WTC11 (cell line): ENCODE measurements around the gene SHLD1. TPM values are rescaled to one million over a fixed set of nuclear protein-coding genes. Genes with fewer than 3 reads are reported as not detected.

Experiments used
- ATAC-seq: fragments of 200-7000 bp; cut with Tn5 transposase; 2 replicates; pipeline ENCODE4 v1.10.0; 2021; ENCODE audit warnings: mild to moderate bottlenecking, moderate library complexity
- CTCF ChIA-PET: fragments of 300-600 bp; sonication (Branson Sonifier 250); formaldehyde crosslinking; loops from one replicate; lab custom pipeline; 2021; ENCODE audit warnings: antibody characterized with exemption; lab: Charles Lee
- POLR2A ChIA-PET: fragments of 350-600 bp; sonication (Branson Sonifier 250); formaldehyde crosslinking; loops from one replicate; lab custom pipeline; 2021; ENCODE audit warnings: antibody characterized with exemption; lab: Charles Lee
- DNase-seq: peaks from one replicate; pipeline ENCODE4 v3.0.0; 2021; ENCODE audit warnings: low spot score
- H3K27ac Mint-ChIP-seq: 2 replicates; pipeline ENCODE4 v1.8.0; 2021; ENCODE audit warnings: mixed read lengths
- H3K27me3 Mint-ChIP-seq: 2 replicates; pipeline ENCODE4 v1.8.0; 2021; ENCODE audit warnings: low read depth, mild to moderate bottlenecking, moderate library complexity, mixed read lengths
- H3K36me3 Mint-ChIP-seq: 2 replicates; pipeline ENCODE4 v1.8.0; 2021; ENCODE audit warnings: mixed read lengths
- H3K4me1 Mint-ChIP-seq: 2 replicates; pipeline ENCODE4 v1.8.0; 2022; ENCODE audit warnings: mixed read lengths
- H3K4me3 Mint-ChIP-seq: 2 replicates; pipeline ENCODE4 v1.8.0; 2021; ENCODE audit warnings: mild to moderate bottlenecking, moderate library complexity, mixed read lengths
- H3K9me3 Mint-ChIP-seq: 2 replicates; pipeline ENCODE4 v1.8.0; 2021; ENCODE audit warnings: mixed read lengths
- ATF3 ChIP-seq: sonication (generic); formaldehyde crosslinking; conservative IDR thresholded peaks from 2 replicates; pipeline ENCODE4 v1.8.1; 2022; ENCODE audit warnings: mild to moderate bottlenecking, missing genetic modification reagents
- CREM ChIP-seq: sonication (generic); formaldehyde crosslinking; IDR thresholded peaks from 2 replicates; pipeline ENCODE4 v1.8.1; 2022; ENCODE audit warnings: mild to moderate bottlenecking, missing genetic modification reagents, moderate library complexity
- EMX1 ChIP-seq: fragments of 250-450 bp; sonication (Bioruptor Pico); IDR thresholded peaks from 2 replicates; pipeline ENCODE4 v1.8.0; 2021; ENCODE audit warnings: mild to moderate bottlenecking
- FOXP1 ChIP-seq: sonication (generic); formaldehyde crosslinking; IDR thresholded peaks from 2 replicates; pipeline ENCODE4 v1.8.0; 2022; ENCODE audit warnings: missing genetic modification reagents, mild to moderate bottlenecking, moderate library complexity, borderline replicate concordance
- HMGA2 ChIP-seq: fragments of 250-450 bp; sonication (Bioruptor Pico); IDR thresholded peaks from 2 replicates; pipeline ENCODE4 v1.4.0; 2021; ENCODE audit warnings: mild to moderate bottlenecking, moderate library complexity
- IRF2 ChIP-seq: sonication (generic); formaldehyde crosslinking; IDR thresholded peaks from 2 replicates; pipeline ENCODE4 v1.8.0; 2022; ENCODE audit warnings: low read depth, missing genetic modification reagents, borderline replicate concordance
- MXD4 ChIP-seq: fragments of 250-450 bp; sonication (Bioruptor Pico); IDR thresholded peaks from 2 replicates; pipeline ENCODE4 v1.8.0; 2021; ENCODE audit warnings: mild to moderate bottlenecking, moderate library complexity, borderline replicate concordance
- MYBL2 ChIP-seq: sonication (generic); formaldehyde crosslinking; IDR thresholded peaks from 2 replicates; pipeline ENCODE4 v1.8.1; 2023; ENCODE audit warnings: mild to moderate bottlenecking, moderate library complexity, missing genetic modification reagents
- NFATC4 ChIP-seq: fragments of 250-450 bp; sonication (Bioruptor Pico); IDR thresholded peaks from 2 replicates; pipeline ENCODE4 v1.9.0; 2021; ENCODE audit warnings: mild to moderate bottlenecking
- NR2C2 ChIP-seq: sonication (generic); formaldehyde crosslinking; IDR thresholded peaks from 2 replicates; pipeline ENCODE4 v1.8.0; 2022; ENCODE audit warnings: mild to moderate bottlenecking, missing genetic modification reagents
- PRRX2 ChIP-seq: fragments of 250-450 bp; sonication (Bioruptor Pico); IDR thresholded peaks from 2 replicates; pipeline ENCODE4 v1.8.0; 2021; ENCODE audit warnings: mild to moderate bottlenecking
- SMAD4 ChIP-seq: sonication (generic); formaldehyde crosslinking; IDR thresholded peaks from 2 replicates; pipeline ENCODE4 v1.8.0; 2022; ENCODE audit warnings: mild to moderate bottlenecking, missing genetic modification reagents
- TCF7 ChIP-seq: sonication (generic); formaldehyde crosslinking; IDR thresholded peaks from 2 replicates; pipeline ENCODE4 v1.8.0; 2022; ENCODE audit warnings: mild to moderate bottlenecking, low read depth, missing genetic modification reagents, moderate library complexity
- TEAD4 ChIP-seq: sonication (generic); formaldehyde crosslinking; IDR thresholded peaks from 2 replicates; pipeline ENCODE4 v1.8.0; 2022; ENCODE audit warnings: mild to moderate bottlenecking, missing genetic modification reagents
- TP53 ChIP-seq: sonication (generic); formaldehyde crosslinking; IDR thresholded peaks from 2 replicates; pipeline ENCODE4 v1.8.1; 2023; ENCODE audit warnings: mild to moderate bottlenecking, missing genetic modification reagents
- ZNF138 ChIP-seq: sonication (generic); formaldehyde crosslinking; conservative IDR thresholded peaks from 2 replicates; pipeline ENCODE4 v1.8.1; 2022; ENCODE audit warnings: mild to moderate bottlenecking, moderate library complexity, missing genetic modification reagents
- ZNF317 ChIP-seq: sonication (generic); formaldehyde crosslinking; IDR thresholded peaks from 2 replicates; pipeline ENCODE4 v1.8.1; 2023; ENCODE audit warnings: low read depth, mild to moderate bottlenecking, moderate library complexity, missing genetic modification reagents, borderline replicate concordance
- ZNF396 ChIP-seq: fragments of 250-450 bp; sonication (Bioruptor Pico); IDR thresholded peaks from 2 replicates; pipeline ENCODE4 v1.8.0; 2021; ENCODE audit warnings: mild to moderate bottlenecking, moderate library complexity, borderline replicate concordance
- ZNF423 ChIP-seq: fragments of 250-450 bp; sonication (Bioruptor Pico); IDR thresholded peaks from 2 replicates; pipeline ENCODE4 v2.1.2; 2022; ENCODE audit warnings: mild to moderate bottlenecking, moderate library complexity
- total RNA-seq: library from RNA; stranded (reverse); gene quantifications from 3 replicates; pipeline ENCODE4 v1.2.3, GENCODE V29; 2021
- TF ChIP-seq, protein P1 (sequence below): sonication (generic); formaldehyde crosslinking; IDR thresholded peaks from 2 replicates; pipeline ENCODE4 v1.8.1; 2022; ENCODE audit warnings: mild to moderate bottlenecking, missing genetic modification reagents, moderate library complexity, borderline replicate concordance
- TF ChIP-seq, protein P2 (sequence below): sonication (generic); formaldehyde crosslinking; IDR thresholded peaks from 2 replicates; pipeline ENCODE4 v1.8.1; 2022; ENCODE audit warnings: low read depth, missing genetic modification reagents, borderline replicate concordance
- TF ChIP-seq, protein P3 (sequence below): sonication (generic); formaldehyde crosslinking; IDR thresholded peaks from 2 replicates; pipeline ENCODE4 v1.8.1; 2022; ENCODE audit warnings: mild to moderate bottlenecking, moderate library complexity, missing genetic modification reagents
- TF ChIP-seq, protein P4 (sequence below): fragments of 250-450 bp; sonication (Bioruptor Pico); IDR thresholded peaks from 2 replicates; pipeline ENCODE4 v1.9.0; 2021; ENCODE audit warnings: mild to moderate bottlenecking
- TF ChIP-seq, protein P5 (sequence below): sonication (generic); formaldehyde crosslinking; IDR thresholded peaks from 2 replicates; pipeline ENCODE4 v1.8.0; 2022; ENCODE audit warnings: mild to moderate bottlenecking, missing genetic modification reagents

SHLD1 gene
- total RNA-seq, 1 experiment from 2014 or later = 4.1 TPM

- TF ChIP-seq EMX1 (no peak), TP53 (CRISPR knock-in tag) (no peak), TEAD4 (no peak), PRRX2 (CRISPR knock-in tag) (no peak), FOXP1 (CRISPR knock-in tag) (no peak)
- TF ChIP-seq, protein P1, sequence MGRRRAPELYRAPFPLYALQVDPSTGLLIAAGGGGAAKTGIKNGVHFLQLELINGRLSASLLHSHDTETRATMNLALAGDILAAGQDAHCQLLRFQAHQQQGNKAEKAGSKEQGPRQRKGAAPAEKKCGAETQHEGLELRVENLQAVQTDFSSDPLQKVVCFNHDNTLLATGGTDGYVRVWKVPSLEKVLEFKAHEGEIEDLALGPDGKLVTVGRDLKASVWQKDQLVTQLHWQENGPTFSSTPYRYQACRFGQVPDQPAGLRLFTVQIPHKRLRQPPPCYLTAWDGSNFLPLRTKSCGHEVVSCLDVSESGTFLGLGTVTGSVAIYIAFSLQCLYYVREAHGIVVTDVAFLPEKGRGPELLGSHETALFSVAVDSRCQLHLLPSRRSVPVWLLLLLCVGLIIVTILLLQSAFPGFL = no peak
- TF ChIP-seq, protein P2, sequence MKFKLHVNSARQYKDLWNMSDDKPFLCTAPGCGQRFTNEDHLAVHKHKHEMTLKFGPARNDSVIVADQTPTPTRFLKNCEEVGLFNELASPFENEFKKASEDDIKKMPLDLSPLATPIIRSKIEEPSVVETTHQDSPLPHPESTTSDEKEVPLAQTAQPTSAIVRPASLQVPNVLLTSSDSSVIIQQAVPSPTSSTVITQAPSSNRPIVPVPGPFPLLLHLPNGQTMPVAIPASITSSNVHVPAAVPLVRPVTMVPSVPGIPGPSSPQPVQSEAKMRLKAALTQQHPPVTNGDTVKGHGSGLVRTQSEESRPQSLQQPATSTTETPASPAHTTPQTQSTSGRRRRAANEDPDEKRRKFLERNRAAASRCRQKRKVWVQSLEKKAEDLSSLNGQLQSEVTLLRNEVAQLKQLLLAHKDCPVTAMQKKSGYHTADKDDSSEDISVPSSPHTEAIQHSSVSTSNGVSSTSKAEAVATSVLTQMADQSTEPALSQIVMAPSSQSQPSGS (CRISPR knock-in tag) = no peak
Measured at GRCh38 chr20:5862703-5863039, 112.5 kb downstream of the SHLD1 start (continued).

DNA sequence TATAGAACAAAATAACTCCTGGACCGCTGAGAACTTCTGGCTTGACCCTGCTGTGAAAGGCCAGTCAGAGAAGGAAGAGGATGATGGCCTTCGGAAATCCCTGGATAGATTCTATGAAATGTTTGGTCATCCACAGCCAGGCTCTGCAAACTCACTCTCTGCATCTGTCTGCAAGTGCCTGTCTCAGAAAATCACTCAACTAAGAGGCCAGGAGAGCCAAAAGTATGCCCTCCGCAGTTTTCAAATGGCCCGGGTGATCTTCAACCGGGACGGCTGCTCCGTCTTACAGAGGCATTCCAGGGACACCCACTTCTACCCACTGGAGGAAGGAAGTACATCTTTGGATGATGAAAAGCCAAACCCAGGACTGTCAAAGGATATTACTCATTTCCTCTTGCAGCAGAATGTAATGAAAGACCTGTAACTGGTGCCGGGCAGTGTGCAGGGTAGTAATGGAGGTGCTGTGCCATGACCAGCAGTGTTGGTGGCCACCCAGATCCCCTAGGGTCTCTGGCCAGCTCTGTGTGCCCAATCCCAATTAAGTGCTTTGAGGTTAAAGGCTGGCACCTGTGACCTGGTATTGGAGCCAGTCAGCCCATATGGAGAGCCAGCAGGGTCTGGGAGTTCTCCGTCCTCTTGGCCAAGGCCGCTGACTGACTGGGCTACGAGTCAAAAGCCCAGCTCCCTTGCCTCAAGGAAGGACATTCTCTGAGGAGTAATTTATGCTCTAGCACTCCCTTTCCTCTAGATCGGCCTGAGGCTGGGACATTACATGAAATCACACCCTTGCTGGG is 113.0 kb downstream of the SHLD1 start:
- CTCF ChIA-PET = no interaction called here
- Mint-ChIP-seq H3K4me1 (no peaks in the 10 kb centered on the region), H3K36me3 (no peaks in the 10 kb centered on the region)
- TF ChIP-seq MYBL2 (CRISPR knock-in tag) (no peak), CREM (CRISPR knock-in tag) (no peak), HMGA2 (no peak), TCF7 (CRISPR knock-in tag) (no peak), ZNF138 (CRISPR knock-in tag) (no peak), ZNF317 (no peak), NR2C2 (CRISPR knock-in tag) (no peak), ZNF423 (CRISPR knock-in tag) (no peak), ATF3 (CRISPR knock-in tag) (no peak), SMAD4 (CRISPR knock-in tag) (no peak), NFATC4 (CRISPR knock-in tag) (no peak), IRF2 (CRISPR knock-in tag) (no peak), MXD4 (CRISPR knock-in tag) (no peak)
- TF ChIP-seq, protein P3, sequence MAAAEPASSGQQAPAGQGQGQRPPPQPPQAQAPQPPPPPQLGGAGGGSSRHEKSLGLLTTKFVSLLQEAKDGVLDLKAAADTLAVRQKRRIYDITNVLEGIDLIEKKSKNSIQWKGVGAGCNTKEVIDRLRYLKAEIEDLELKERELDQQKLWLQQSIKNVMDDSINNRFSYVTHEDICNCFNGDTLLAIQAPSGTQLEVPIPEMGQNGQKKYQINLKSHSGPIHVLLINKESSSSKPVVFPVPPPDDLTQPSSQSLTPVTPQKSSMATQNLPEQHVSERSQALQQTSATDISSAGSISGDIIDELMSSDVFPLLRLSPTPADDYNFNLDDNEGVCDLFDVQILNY = no peak
- TF ChIP-seq, all 79 proteins: peak for 0
- ATAC-seq (no peak), DNase-seq (no peak)
- Mint-ChIP-seq H3K9me3 (no peaks in the 10 kb centered on the region), H3K27ac (no peak overlapping the region), H3K27me3 (no peaks in the 10 kb centered on the region), H3K4me3 (no peak overlapping the region)
- POLR2A ChIA-PET = no interaction called here

GRCh38 chr20:5864428-5864827 is 114.2 kb downstream of the SHLD1 start:
- DNase-seq = no peak
- Mint-ChIP-seq H3K27me3 (no peaks in the 10 kb centered on the region), H3K4me3 (no peak overlapping the region), H3K36me3 (no peaks in the 10 kb centered on the region), H3K9me3 (no peaks in the 10 kb centered on the region), H3K4me1 (no peaks in the 10 kb centered on the region), H3K27ac (no peak overlapping the region)
- ChIA-PET CTCF (no interaction called here), POLR2A (interaction anchor here (1.2 kb wide), 1 partner anchor 14 kb away, joined by 3 read pairs; no protein-coding TSS in a partner anchor)
- no peak for ATAC-seq
- TF ChIP-seq, protein P4, sequence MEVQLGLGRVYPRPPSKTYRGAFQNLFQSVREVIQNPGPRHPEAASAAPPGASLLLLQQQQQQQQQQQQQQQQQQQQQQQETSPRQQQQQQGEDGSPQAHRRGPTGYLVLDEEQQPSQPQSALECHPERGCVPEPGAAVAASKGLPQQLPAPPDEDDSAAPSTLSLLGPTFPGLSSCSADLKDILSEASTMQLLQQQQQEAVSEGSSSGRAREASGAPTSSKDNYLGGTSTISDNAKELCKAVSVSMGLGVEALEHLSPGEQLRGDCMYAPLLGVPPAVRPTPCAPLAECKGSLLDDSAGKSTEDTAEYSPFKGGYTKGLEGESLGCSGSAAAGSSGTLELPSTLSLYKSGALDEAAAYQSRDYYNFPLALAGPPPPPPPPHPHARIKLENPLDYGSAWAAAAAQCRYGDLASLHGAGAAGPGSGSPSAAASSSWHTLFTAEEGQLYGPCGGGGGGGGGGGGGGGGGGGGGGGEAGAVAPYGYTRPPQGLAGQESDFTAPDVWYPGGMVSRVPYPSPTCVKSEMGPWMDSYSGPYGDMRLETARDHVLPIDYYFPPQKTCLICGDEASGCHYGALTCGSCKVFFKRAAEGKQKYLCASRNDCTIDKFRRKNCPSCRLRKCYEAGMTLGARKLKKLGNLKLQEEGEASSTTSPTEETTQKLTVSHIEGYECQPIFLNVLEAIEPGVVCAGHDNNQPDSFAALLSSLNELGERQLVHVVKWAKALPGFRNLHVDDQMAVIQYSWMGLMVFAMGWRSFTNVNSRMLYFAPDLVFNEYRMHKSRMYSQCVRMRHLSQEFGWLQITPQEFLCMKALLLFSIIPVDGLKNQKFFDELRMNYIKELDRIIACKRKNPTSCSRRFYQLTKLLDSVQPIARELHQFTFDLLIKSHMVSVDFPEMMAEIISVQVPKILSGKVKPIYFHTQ (CRISPR knock-in tag) = no peak
- TF ChIP-seq ZNF396 = no peak
- TF ChIP-seq, protein P5, sequence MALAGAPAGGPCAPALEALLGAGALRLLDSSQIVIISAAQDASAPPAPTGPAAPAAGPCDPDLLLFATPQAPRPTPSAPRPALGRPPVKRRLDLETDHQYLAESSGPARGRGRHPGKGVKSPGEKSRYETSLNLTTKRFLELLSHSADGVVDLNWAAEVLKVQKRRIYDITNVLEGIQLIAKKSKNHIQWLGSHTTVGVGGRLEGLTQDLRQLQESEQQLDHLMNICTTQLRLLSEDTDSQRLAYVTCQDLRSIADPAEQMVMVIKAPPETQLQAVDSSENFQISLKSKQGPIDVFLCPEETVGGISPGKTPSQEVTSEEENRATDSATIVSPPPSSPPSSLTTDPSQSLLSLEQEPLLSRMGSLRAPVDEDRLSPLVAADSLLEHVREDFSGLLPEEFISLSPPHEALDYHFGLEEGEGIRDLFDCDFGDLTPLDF (CRISPR knock-in tag) = no peak
- TF ChIP-seq MYBL2 (CRISPR knock-in tag) = no peak
